ENCODE results near the gene PKIG.

GRCh38 chr20:44656448-44656847 is 74.1 kb downstream of the PKIG start:
- TF ChIP-seq, protein P1, sequence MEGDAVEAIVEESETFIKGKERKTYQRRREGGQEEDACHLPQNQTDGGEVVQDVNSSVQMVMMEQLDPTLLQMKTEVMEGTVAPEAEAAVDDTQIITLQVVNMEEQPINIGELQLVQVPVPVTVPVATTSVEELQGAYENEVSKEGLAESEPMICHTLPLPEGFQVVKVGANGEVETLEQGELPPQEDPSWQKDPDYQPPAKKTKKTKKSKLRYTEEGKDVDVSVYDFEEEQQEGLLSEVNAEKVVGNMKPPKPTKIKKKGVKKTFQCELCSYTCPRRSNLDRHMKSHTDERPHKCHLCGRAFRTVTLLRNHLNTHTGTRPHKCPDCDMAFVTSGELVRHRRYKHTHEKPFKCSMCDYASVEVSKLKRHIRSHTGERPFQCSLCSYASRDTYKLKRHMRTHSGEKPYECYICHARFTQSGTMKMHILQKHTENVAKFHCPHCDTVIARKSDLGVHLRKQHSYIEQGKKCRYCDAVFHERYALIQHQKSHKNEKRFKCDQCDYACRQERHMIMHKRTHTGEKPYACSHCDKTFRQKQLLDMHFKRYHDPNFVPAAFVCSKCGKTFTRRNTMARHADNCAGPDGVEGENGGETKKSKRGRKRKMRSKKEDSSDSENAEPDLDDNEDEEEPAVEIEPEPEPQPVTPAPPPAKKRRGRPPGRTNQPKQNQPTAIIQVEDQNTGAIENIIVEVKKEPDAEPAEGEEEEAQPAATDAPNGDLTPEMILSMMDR (optimal IDR thresholded peaks at IDR 0.05 in 1 of 3, IDR thresholded peaks at IDR 0.05 in 1 of 3, conservative IDR thresholded peaks at IDR 0.05 in 1 of 3; ENCODE audit: extremely low read depth in 1 of 3, insufficient read depth in 2 of 3, low read length in 3 of 3) = no peak
- TF ChIP-seq EZH2 (IDR thresholded peaks at IDR 0.05; ENCODE audit: low read length) = no peak
